Nasal cavity respiratory epithelium epithelial cell of viscerocranial mucosa (primary cell): Measurements from ENCODE around the gene BBLN. TPM values are rescaled to one million over a fixed set of nuclear protein-coding genes. Genes with fewer than 3 reads are reported as not detected.

ENCODE experiments used
- total RNA-seq: library from RNA; depleted of rRNA; stranded (reverse); fragments of >200 nt; gene quantifications from 2 replicates; pipeline ENCODE4 v1.2.3, GENCODE V29; 2014

The BBLN gene, protein sequence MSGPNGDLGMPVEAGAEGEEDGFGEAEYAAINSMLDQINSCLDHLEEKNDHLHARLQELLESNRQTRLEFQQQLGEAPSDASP
- 21.9 and 31.3 TPM in 2 replicates for total RNA-seq

GRCh38 chr9:128159784-128160602, at the start of gene BBLN:
Gene BBLN (plus strand): TSS chr9:128160265. CDS start chr9:128160408, 143 bp downstream.

DNA sequence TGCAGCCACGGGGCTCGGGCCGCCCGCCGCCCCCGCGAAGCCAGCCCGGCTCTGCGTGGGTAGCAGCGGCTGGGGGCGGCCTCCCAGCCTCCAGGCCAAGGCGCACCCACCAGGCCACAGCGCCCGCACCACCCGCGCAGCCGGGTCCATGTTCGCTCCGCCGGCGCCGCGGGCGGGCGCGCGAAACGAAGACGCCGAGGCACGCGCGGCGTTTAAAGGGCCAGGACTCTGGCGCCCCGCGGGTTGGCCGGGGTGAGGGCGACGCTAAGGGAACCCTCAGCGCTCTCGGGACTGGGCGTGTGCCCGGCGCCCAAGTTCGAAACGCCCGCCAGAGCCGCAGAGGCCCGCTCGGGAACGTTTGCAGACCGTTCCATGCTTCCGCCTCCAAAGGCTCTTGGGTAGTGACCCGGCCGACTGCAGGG, 32.5 kb upstream of the BBLN start, which contains the start of gene PTGES2:
TSS of gene PTGES2 (minus strand) at position 162 of the 422 bp plus-strand sequence. CDS start at position 150, 12 bp downstream.

GRCh38 chr9:128149001-128149701, 10.9 kb upstream of the BBLN start, which contains the start of gene LCN2:
Gene LCN2 (plus strand): TSS chr9:128149453. CDS start chr9:128149526, 73 bp downstream.

DNA sequence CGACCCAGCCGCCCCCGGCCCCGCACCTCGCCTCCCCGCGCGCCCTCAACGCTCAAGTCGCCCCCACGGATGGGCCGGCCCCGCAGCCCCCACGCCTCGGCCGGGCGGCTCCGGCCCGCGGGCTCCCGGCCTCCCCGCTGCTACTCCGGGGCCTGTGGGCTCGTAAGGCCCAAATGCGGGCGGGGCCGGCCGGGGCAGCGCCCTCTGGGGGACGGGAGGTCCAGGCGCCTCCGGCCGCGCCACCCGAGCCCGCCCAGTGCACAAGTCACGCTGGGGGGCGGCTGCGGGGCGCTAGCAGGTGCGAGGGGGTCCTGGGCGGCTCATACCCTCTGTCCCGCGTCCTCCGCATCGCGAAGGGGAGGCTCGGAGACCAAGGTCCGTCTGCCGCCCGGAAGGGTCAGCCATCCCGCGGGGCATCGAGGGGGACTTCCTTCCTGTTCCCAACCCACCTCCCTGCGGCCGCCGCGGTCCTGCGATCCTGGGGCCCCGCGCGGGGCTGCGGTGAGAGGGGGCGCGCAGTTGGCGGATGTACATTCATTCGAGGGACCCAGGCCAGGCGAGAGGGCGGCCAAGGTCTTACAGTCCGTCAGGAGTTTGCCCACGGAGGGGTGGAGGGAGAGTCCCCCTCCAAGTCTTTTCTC, 31.5 kb downstream of the BBLN start, which contains the start of gene CIZ1:
TSS of gene CIZ1 (minus strand) at position 167 of the 641 bp plus-strand sequence. CDS start 715 bp downstream, outside the sequence.

DNA sequence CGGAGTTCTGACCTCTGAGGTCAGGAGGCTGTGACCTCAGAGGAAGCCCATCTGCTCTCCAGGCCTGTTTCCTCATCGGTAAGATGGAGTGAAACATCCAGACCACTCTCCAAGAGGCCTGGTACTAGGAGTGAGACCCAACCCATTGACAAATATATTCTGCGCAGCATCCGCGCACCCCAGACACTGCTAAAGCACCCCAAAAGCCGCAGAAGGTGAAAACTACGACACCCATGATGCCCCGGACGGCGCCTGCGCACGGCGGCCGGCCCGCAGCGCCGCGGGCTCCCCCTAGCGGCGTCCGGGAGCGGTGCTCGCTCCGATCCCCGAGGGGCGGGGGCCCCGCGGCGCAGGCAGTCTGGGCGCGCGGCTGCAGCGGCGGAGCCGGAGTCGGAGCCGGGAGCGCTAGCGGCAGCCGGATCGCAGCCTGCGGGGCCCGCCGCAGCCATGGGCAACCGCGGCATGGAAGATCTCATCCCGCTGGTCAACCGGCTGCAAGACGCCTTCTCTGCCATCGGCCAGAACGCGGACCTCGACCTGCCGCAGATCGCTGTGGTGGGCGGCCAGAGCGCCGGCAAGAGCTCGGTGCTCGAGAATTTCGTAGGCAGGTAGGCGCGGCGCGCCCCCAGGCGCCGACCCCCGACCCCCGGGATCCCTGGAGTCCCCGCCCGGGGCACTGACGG, 43.1 kb downstream of the BBLN start, which contains the start of gene DNM1:
TSS of gene DNM1 (plus strand) at position 356 of the 683 bp plus-strand sequence. CDS start at position 448, 92 bp downstream.

Other genes with a start within 250 kb of the BBLN start
- gene ST6GALNAC4, start 243.2 kb upstream of the BBLN start, total RNA-seq, result 25.3 and 42.9 TPM in 2 replicates
- gene PIP5KL1, start 229.5 kb upstream of the BBLN start, total RNA-seq, result 4.1 and 4.3 TPM in 2 replicates
- 13.7 and 16.2 TPM in 2 replicates for gene DPM2, start 222.4 kb upstream of the BBLN start, total RNA-seq
- gene EEIG1, start 179.3 kb upstream of the BBLN start, total RNA-seq, result 9.9 and 93.0 TPM in 2 replicates
- gene NAIF1, start 92.9 kb upstream of the BBLN start, total RNA-seq, result 12.5 and 14.0 TPM in 2 replicates
- 29.4 and 34.2 TPM in 2 replicates for gene SLC25A25, start 92.0 kb upstream of the BBLN start, total RNA-seq
- 88.5 and 116 TPM in 2 replicates for gene PTGES2, start 32.5 kb upstream of the BBLN start, total RNA-seq
- 49.6 and 128 TPM in 2 replicates for gene LCN2, start 10.8 kb upstream of the BBLN start, total RNA-seq
- 21.9 and 67.6 TPM in 2 replicates for gene CIZ1, start 31.3 kb downstream of the BBLN start, total RNA-seq
- gene DNM1, start 43.1 kb downstream of the BBLN start, total RNA-seq, result 0.34 and 2.6 TPM in 2 replicates
- gene GOLGA2, start 115.7 kb downstream of the BBLN start, total RNA-seq, result 68.3 and 84.8 TPM in 2 replicates
- gene SWI5, start 116.0 kb downstream of the BBLN start, total RNA-seq, result 25.0 and 48.9 TPM in 2 replicates
- 17.9 and 25.6 TPM in 2 replicates for gene TRUB2, start 162.2 kb downstream of the BBLN start, total RNA-seq
- gene COQ4, start 162.6 kb downstream of the BBLN start, total RNA-seq, result 18.5 and 23.3 TPM in 2 replicates
- 20.8 and 41.9 TPM in 2 replicates for gene SLC27A4, start 180.3 kb downstream of the BBLN start, total RNA-seq
- 19.5 and 28.9 TPM in 2 replicates for gene URM1, start 211.1 kb downstream of the BBLN start, total RNA-seq